Caco-2 (cell line): ENCODE results near the gene SERINC5. TPM values are rescaled to one million over a fixed set of nuclear protein-coding genes. Genes with fewer than 3 reads are reported as not detected.

Source experiments
- BruUV-seq: library from RNA; stranded (reverse); fragments of 400-500 nt; replicated peaks from 2 replicates; lab custom pipeline; 2021; lab: Mats Ljungman, UMichigan
- CTCF ChIA-PET: fragments of 300-600 bp; sonication (Branson Sonifier 250); formaldehyde crosslinking; loops from one replicate; lab custom pipeline; 2022; ENCODE audit warnings: antibody characterized with exemption; lab: Charles Lee
- POLR2A ChIA-PET: fragments of 300-600 bp; sonication (Branson Sonifier 250); formaldehyde crosslinking; loops from one replicate; lab custom pipeline; 2022; ENCODE audit warnings: antibody characterized with exemption; lab: Charles Lee
- DNase-seq, 2 experiments: peaks; one replicate each; pipeline versions ENCODE4 v3.0.0 to v3.0.0-alpha.2; 2020 to 2022
- H3K27me3 ChIP-seq: replicated peaks from 2 replicates; pipeline ENCODE4 v1.6.0; 2011; ENCODE audit warnings: low read length; ENCODE audit not compliant: control insufficient read depth, insufficient read depth
- H3K36me3 ChIP-seq: 2 replicates; pipeline ENCODE4 v1.5.1; 2011; ENCODE audit warnings: low read length; ENCODE audit not compliant: control insufficient read depth, insufficient read depth
- H3K4me1 ChIP-seq: fragments of 250-450 bp; sonication (Bioruptor Pico); 2 replicates; pipeline ENCODE4 v1.5.1; 2020; ENCODE audit warnings: mild to moderate bottlenecking
- H3K4me3 ChIP-seq: 2 replicates; pipeline ENCODE4 v1.5.1; 2011; ENCODE audit warnings: low read depth, mild to moderate bottlenecking, control low read depth, low read length
- H3K9me3 ChIP-seq: fragments of 250-450 bp; sonication (Bioruptor Pico); 2 replicates; pipeline ENCODE4 v1.5.1; 2020; ENCODE audit warnings: mild to moderate bottlenecking, moderate library complexity
- H3K27ac Mint-ChIP-seq: one replicate; pipeline ENCODE4 v1.8.0; 2022; ENCODE audit warnings: mixed read lengths; ENCODE audit not compliant: unreplicated experiment
- H3K27me3 Mint-ChIP-seq: one replicate; pipeline ENCODE4 v1.8.0; 2022; ENCODE audit warnings: mixed read lengths; ENCODE audit not compliant: insufficient read depth, unreplicated experiment
- H3K36me3 Mint-ChIP-seq: one replicate; pipeline ENCODE4 v1.8.0; 2022; ENCODE audit warnings: mild to moderate bottlenecking, mixed read lengths; ENCODE audit not compliant: insufficient read depth, unreplicated experiment
- H3K4me1 Mint-ChIP-seq: one replicate; pipeline ENCODE4 v1.8.0; 2022; ENCODE audit warnings: low read depth, mixed read lengths; ENCODE audit not compliant: unreplicated experiment
- H3K4me3 Mint-ChIP-seq: one replicate; pipeline ENCODE4 v1.8.0; 2022; ENCODE audit warnings: mild to moderate bottlenecking, moderate library complexity, mixed read lengths; ENCODE audit not compliant: unreplicated experiment
- H3K9me3 Mint-ChIP-seq: one replicate; pipeline ENCODE4 v1.8.0; 2022; ENCODE audit warnings: mixed read lengths; ENCODE audit not compliant: unreplicated experiment
- CTCF ChIP-seq, 2 experiments: fragments of 200-600 bp in 1 of 2; IDR thresholded peaks; 1 replicate in 1 of 2; 2 replicates in 1 of 2; pipeline versions ENCODE4 v1.5.1 to v1.8.0; 2011 to 2022; ENCODE audit warnings: antibody characterized with exemption in 1 of 2, control low read depth in 1 of 2, inconsistent platforms in 1 of 2, low read depth in 1 of 2, low read length in 1 of 2, mild to moderate bottlenecking in 1 of 2, moderate library complexity in 1 of 2; ENCODE audit not compliant: insufficient read depth in 1 of 2, severe bottlenecking in 1 of 2, unreplicated experiment in 1 of 2
- intact Hi-C: fragments of 100-400 bp; cut with micrococcal nuclease; formaldehyde crosslinking; loops from one replicate; pipeline ENCODE4 v1.10.0; 2022; ENCODE audit not compliant: unreplicated experiment
- total RNA-seq: library from RNA; stranded (reverse); gene quantifications from 2 replicates; pipeline ENCODE4 v1.2.3, GENCODE V29; 2022

Gene SERINC5
- total RNA-seq, 1 experiment from 2014 or later, result 225 TPM

GRCh38 chr5:80229902-80230255 is 26.0 kb downstream of the SERINC5 start:
- POLR2A ChIA-PET, result interaction anchor here (1.4 kb wide), 1 partner anchor 25 kb away, joined by 3 read pairs; no protein-coding TSS in a partner anchor

GRCh38 chr5:80227979-80228596 is 27.8 kb downstream of the SERINC5 start:
- CTCF ChIA-PET, result interaction anchor here (1.0 kb wide), 1 partner anchor 15 kb away, joined by 3 read pairs; no protein-coding TSS in a partner anchor
- no peak for TF ChIP-seq CTCF (IDR thresholded peaks at IDR 0.05; ENCODE audit: insufficient read depth in 1 of 2, low read depth in 1 of 2, low read length in 1 of 2, severe bottlenecking in 1 of 2, unreplicated experiment in 1 of 2)
- Histone ChIP-seq H3K36me3 (peaks cover 3% of the 10 kb centered on the region; the same call in 1 of the 2 replicates), H3K27me3 (no peaks in the 10 kb centered on the region), H3K4me1 (peaks cover 17% of the 10 kb centered on the region), H3K4me3 (no peak overlapping the region), H3K9me3 (no peaks in the 10 kb centered on the region)
- intact Hi-C loops, result loop anchor here (2.0 kb wide), 1 partner anchor 27 kb away; no protein-coding TSS in a partner anchor
- DNase-seq, result no peak
- Mint-ChIP-seq H3K4me1 (peaks cover 33% of the 10 kb centered on the region), H3K27me3 (no peaks in the 10 kb centered on the region), H3K36me3 (peaks cover 60% of the 10 kb centered on the region), H3K27ac (no peak overlapping the region), H3K9me3 (no peaks in the 10 kb centered on the region), H3K4me3 (no peak overlapping the region)
- no TSS peak for BruUV-seq
- POLR2A ChIA-PET, result no interaction called here

More at GRCh38 chr5:80229902-80230255, 26.0 kb downstream of the SERINC5 start:
- Mint-ChIP-seq H3K27me3 (no peaks in the 10 kb centered on the region), H3K36me3 (peaks cover 53% of the 10 kb centered on the region), H3K4me1 (peaks cover 42% of the 10 kb centered on the region), H3K27ac (peak overlapping the region; percentile 18), H3K9me3 (no peaks in the 10 kb centered on the region), H3K4me3 (no peak overlapping the region)
- H3K27me3 ChIP-seq, result no peaks in the 10 kb centered on the region
- DNase-seq, result no peak
- no peaks in the 10 kb centered on the region for H3K9me3 ChIP-seq
- no peak overlapping the region for H3K4me3 ChIP-seq
- peaks cover 22% of the 10 kb centered on the region for H3K4me1 ChIP-seq
- TF ChIP-seq CTCF (IDR thresholded peaks at IDR 0.05; ENCODE audit: insufficient read depth in 1 of 2, low read depth in 1 of 2, low read length in 1 of 2, severe bottlenecking in 1 of 2, unreplicated experiment in 1 of 2), result no peak
- CTCF ChIA-PET, result interaction anchor here (0.9 kb wide), 1 partner anchor 138 kb away, joined by 4 read pairs; no protein-coding TSS in a partner anchor
- no TSS peak for BruUV-seq
- intact Hi-C loops, result loop anchor here (2.0 kb wide), 1 partner anchor 25 kb away; no protein-coding TSS in a partner anchor
- peaks cover 1% of the 10 kb centered on the region for H3K36me3 ChIP-seq

- CTCF ChIA-PET, result no interaction called here
- TF ChIP-seq CTCF (IDR thresholded peaks at IDR 0.05; ENCODE audit: insufficient read depth in 1 of 2, low read depth in 1 of 2, low read length in 1 of 2, severe bottlenecking in 1 of 2, unreplicated experiment in 1 of 2), result no peak
Measured at GRCh38 chr5:80225934-80226326, 29.9 kb downstream of the SERINC5 start.

More at GRCh38 chr5:80225934-80226326, 29.9 kb downstream of the SERINC5 start:
- no peaks in the 10 kb centered on the region for H3K27me3 Mint-ChIP-seq
- H3K4me1 Mint-ChIP-seq, result peaks cover 38% of the 10 kb centered on the region
- no peak overlapping the region for H3K27ac Mint-ChIP-seq
- peaks cover 4% of the 10 kb centered on the region; the same call in 1 of the 2 replicates for H3K36me3 ChIP-seq
- no peak overlapping the region for H3K4me3 ChIP-seq
- intact Hi-C loops, result no loop called here
- H3K4me1 ChIP-seq, result peaks cover 17% of the 10 kb centered on the region
- POLR2A ChIA-PET, result no interaction called here
- H3K36me3 Mint-ChIP-seq, result peaks cover 56% of the 10 kb centered on the region
- no TSS peak for BruUV-seq
- no peak overlapping the region for H3K4me3 Mint-ChIP-seq
- H3K9me3 ChIP-seq, result no peaks in the 10 kb centered on the region
- no peaks in the 10 kb centered on the region for H3K27me3 ChIP-seq
- no peaks in the 10 kb centered on the region for H3K9me3 Mint-ChIP-seq
- no peak for DNase-seq
